GM19240 (cell line): ENCODE results near the gene KCNQ1OT1.

Experiments used
- DNase-seq: peaks from one replicate; pipeline ENCODE4 v3.0.0; 2011; ENCODE audit warnings: low spot score; ENCODE audit not compliant: insufficient read length

KCNQ1OT1 gene

DNA sequence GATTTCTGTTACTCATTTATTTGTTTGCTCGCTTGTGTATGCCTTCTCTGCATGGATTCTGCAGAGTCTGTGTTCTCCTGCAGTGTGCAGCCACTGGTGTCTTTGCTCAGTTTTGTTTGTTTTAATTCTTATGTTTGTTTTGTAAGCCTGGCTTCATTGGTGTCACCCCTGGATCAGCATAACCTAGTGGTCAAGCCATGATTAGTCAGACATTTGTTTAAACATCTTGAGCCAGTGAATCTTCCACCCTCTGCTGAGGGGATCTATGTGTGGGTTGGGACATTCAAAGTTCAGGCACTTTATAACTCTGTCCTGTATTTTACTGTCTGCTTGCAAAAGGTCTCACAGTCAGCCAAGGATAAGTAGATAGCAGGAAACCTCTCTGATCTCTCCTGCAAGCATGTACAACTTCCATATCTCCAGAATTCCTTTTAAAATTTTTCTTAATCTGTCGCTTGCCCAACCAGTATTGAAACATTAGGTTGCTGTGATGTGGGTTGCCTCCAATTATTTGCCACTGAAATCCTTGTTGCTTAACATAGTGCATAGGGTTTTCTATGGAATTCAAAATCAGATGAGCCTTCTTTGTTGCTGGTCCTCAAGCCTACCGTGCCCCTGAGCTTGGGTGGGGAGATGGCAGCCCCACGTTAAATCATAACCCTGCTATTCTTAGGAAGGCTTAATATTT lies 86.8 kb downstream of the KCNQ1OT1 start:
- no peak for DNase-seq

DNA sequence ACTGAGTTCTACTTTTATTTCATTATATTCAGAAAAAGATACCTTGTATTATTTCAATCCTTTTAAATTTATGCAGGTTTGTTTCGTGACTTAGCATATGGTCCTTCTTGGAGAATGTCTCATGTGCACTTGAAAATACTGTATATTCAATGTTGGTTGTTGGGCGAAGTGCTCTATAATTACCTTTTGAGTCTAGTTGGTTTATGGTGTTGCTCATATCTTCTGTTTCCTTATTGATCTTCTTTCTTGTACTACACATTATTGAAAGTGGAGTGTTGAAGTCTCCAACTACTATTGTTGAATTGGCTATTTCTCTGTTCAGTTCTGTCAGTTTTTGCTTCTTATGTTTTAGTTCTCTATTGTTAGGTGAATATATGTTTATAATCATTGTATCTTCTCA lies 90.4 kb downstream of the KCNQ1OT1 start:
- no peak for DNase-seq

DNA sequence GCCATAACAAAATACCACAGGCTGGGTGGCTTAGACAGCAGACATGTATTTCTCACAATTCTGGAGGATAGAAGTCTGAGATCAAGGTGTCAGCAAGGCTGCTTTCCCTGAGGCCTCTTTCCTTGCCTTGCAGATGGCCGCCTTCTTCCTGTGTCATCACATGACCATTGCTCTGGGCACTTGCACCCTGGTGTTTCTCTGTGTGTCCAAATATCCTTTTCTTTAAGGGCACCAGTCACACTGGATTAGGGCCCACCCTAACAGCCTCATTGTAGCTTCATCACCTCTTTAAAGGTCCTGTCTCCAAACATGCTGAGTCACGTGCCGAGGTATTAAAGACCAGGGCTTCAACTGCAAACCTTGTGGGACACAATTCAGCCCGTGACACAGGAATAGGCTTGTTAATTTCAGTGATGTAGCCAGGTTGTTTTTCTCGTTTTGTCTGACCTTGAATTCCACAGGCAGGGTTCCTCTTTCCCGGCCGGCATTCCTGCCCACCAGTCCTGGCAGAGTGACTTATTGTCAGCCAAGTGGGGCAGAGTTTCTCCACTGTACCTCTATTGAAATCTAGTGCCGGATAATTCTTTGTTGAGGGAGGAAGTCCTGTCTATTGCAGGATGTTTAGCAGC lies 100.1 kb downstream of the KCNQ1OT1 start:
- no peak for DNase-seq

DNA sequence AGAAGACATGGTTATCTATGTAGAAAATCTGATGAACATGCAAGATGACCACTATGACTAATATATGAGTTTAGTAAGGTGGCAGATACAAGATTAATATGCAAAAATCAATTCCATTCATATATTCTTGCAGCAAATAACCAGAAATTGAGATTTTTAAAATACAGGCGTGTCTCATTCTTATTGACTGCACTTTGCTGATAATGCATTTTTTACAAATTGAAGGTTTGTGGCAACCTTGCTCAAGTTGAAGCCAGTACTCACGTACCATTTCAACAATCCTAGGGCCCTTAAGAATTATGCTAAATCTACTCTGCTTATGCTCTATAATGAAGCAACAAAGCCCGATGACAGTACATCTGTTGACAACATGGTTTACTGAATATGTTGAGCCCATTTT lies 104.6 kb downstream of the KCNQ1OT1 start:
- DNase-seq = no peak

DNA sequence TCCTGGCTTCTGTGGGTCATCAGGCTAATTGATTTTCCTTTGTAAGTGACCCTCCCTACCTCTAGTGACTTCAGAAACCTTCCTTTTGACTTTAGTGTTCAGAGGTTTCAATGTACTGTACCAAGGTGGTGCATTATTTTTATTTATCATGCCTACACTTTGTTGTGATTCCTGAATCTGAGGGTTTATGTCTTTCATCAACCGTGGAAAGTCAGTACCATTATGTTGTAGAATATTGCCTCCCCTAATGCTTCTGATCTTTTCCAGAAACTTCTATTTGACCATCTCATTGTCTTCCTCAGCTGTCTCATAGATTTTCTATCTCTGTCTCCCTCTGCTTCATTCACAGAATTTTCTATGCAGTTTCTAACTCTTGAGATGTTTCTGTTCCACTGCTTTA lies 105.5 kb downstream of the KCNQ1OT1 start:
- no peak for DNase-seq

DNA sequence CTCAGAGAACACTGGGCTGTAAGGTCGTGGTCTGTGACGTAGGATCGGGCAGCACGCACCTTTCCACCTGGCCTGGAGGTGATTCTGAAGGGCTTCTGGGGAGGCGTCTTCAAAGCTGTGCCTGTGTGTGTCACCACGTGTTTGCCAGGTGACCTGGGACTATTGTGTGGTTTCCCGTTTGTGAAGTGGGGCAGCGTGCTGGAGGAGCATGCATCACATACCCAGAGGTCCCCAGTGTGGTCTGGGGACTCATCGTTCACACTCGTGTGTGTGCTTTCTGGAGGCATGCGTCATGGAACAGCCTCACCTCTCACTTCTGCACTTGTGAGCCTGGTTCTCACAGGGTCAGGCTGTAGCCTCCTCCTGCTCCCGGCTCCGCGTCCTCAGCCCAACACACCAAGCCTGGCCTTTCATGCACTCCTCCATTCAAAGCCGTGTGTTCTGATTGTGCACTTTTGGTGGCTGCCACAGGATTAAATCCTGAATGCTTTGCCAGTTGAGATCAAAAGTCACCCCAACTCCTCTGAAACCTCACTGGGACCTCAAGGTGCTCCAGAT lies 106.3 kb downstream of the KCNQ1OT1 start:
- no peak for DNase-seq

DNA sequence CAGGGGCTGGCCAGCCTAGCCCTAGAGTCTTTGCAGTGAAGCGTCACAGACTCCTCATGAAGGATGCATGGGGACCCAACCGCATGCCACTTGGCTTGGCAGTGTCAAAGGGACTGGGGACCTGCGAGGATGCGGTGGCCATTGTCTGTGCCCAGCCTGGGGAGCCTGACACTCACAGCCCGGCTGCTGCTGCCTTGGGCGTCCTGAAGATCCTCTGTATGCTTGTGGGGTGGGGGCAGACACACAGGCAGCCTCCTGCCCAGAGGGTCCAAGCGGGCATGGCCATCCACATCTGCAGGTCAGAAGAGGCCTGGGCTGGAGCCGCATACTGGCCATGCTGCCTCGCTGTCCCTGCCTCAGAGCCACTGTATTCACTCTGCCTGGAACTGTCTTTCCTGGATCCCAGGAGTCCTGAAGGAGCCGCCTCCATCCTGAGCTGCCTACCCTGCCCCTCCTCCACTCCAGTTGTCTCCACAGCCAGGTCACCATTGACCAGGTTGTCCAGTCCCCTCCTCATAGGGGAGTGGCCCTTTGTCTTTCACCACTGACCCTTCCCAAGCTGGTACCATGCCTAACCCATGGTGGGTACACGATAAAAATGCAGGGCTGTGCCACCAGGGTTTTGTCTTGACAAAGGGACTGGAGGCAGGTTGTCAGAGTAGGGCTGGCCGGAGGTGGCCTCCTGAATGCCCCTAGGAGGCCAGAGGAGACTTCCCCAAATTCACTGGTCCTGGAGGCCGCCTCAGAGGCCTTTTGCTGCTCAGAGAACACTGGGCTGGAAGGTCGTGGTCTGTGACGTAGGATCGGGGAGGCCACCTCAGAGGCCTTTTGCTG lies 107.0 kb downstream of the KCNQ1OT1 start:
- DNase-seq = no peak

DNA sequence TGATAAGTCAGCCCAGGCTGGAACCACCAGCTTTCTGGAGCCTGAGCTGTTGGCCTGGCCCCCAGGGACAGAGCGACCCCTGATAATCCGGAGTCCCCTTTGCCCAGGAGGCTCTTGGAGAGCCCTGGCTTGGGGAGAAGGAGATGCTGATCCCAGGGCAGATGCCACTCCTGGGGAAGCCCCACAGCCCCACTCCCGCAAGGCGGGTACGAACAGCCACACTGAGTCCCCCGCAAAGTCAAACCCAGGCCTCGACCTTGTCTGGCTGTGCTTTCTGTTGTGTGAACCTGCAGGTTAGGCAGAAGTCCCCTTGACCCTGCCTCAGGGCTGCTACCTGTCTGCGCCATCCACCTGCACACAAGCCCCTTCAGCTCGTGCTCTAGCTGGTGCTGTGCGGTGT lies 108.0 kb downstream of the KCNQ1OT1 start:
- no peak for DNase-seq

DNA sequence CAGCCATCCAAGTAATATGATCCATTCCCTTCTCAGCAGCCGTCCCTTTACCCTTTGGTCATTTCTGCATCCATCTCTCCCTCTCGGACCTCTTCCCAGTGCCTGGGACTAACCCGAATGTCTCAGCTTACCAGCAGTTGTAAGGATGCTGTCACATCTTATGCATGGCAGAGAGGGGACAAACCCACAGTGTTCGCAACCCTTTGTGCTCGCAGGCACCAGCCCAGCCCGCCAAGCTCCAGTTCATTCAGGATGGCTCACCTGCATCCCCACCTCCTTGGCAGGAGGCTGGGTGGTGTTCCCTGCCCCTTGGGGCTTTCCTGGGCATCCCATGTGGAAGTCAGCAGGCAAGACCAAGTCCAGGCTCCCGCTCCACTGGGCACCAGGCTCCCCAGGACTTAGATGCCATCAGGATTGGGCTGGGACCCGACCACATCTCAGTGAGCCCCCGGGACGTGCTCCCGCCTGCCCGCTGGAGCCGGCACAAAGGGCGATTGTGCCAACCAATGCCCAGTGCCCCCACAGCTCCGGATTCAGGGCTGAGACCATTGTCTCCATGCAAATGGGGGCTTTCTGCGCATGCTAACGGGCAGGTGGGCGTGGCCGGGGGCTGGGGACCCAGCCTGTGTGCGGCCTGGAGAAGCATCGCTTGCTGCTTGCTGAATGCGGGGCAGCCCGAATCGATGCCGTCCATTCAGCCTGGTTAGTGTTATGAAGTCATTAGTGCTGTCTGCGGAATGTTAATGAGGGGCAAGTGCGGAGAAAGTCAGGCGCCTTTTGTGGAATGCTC lies 108.6 kb downstream of the KCNQ1OT1 start:
- no peak for DNase-seq

DNA sequence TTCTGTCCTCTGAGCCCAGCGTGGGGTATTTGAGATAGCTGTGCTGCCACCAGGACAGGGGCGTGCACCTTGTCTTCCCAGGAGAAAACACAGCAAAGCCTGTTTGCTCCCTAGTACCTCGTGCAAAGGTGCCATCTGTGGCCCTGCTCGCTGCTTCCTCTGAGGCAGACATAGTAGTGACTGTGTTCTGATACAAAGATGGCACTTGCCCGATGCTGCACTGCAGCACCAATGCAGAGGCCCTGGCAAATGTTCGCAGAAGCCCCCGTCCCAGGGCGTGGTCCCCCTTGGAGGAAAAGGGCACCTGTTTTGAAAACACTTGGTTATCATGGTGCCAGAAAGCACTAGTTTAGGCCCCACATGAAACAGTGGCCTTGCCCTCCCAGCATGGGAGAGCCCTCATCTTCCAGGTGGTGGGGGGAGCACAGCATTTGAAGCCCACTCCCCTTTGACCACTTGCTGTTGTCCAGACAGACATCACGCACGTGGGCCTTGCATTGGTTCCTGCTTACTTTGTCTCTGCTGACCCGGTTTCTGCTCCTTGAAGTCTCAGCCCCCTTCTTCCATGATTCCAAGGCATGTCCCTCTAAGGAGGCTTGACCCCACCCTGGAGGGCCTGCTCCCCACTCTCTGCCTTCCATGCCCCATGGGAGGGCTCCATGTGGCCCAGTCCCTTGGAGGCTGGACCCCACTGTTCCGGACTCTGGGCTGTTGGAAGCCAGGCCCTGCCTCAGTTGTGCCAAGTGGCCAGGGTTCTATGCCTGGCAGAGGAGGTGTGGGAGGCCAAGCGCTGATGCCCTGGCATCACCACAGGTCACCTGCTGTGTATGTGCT lies 109.4 kb downstream of the KCNQ1OT1 start:
- DNase-seq = no peak

DNA sequence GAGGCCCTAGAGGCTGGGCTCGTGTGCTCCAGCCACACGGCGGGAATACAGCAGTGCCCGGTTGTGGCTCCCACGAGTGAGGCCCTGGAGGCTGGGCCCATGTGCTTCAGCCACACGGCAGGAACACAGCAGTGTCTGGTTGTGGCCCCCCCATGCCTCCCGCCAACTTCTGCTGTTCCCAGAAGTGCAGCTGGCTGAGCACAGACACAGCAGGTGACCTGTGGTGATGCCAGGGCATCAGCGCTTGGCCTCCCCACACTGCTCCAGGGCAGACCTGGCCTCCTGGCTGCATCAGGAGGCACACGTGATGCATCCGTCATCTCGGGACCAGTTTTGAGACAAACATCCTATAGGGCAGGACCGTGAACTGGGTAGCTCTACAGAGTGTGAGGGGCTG lies 110.3 kb downstream of the KCNQ1OT1 start:
- DNase-seq = no peak

DNA sequence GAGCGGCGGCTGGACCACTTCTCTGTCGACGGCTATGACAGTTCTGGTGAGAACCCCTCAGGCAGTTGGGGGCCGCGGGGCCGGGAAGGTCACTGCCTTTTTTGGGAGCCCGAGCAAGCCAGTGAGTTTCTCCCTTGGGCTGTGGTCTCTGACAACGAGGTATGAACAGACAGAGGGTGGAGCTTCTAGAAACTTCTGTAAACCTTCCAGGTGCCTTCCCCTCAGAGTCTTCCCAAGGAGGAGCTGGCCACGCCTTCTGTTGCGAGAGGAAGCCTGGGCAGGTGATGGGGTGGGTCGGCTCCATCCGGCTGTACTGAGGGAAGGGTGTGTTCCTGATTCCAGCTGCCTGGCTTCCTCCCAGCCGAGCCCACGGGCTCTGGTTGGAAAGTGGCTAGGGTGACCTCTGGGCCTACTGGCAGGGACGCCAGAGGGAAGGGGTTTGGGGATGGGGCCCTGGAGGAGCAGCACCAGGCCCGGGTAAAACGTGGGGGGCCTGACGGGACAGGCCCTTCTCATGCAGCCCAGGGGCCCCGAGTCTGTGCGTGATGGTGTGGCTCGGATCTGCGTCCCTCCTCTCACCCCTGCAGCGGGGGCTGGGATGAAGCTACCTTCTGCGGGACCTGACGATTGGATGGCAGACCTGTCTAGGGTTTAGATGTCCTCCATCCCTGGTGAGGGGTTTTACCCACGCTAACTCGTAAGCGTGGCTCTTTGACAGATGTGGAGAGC lies 110.8 kb downstream of the KCNQ1OT1 start:
- no peak for DNase-seq

DNA sequence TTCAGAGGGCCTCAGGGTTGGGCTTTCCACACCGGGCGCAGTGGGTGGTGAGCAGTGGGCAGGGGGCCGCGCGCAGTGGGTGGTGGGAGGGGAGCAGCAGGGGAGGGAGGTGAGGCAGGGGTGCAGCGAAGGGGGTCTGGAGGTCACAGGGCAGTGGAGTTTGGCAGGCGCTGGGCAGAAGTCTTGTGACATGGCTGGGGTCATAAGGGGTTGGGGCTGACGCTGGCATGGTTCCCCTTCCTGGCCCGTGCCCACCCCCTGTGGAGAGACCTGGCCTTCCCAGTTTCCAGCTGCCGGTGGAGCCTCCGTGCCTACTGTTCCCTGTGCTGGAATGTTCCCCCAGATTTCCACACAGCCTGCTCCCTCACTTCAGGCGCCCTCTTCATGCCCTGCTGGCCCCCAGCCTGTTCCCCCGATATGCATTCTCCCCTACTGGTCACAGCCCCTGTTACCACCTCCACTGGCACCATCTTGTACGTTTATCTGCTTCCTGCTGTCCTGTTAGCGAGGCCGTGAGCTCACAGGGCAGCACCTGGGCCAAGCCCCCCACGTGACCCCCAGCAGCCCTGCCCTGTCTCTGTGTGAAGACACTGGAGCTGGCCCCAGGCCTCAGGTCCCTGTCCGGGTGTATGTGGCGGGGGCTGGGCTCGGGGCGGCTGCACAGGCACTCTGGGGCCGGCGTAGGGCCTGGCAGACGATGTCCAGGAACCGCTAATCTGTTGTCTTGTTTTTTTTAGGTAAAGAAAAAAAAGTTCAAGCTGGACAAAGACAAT lies 111.6 kb downstream of the KCNQ1OT1 start:
- DNase-seq = no peak

DNA sequence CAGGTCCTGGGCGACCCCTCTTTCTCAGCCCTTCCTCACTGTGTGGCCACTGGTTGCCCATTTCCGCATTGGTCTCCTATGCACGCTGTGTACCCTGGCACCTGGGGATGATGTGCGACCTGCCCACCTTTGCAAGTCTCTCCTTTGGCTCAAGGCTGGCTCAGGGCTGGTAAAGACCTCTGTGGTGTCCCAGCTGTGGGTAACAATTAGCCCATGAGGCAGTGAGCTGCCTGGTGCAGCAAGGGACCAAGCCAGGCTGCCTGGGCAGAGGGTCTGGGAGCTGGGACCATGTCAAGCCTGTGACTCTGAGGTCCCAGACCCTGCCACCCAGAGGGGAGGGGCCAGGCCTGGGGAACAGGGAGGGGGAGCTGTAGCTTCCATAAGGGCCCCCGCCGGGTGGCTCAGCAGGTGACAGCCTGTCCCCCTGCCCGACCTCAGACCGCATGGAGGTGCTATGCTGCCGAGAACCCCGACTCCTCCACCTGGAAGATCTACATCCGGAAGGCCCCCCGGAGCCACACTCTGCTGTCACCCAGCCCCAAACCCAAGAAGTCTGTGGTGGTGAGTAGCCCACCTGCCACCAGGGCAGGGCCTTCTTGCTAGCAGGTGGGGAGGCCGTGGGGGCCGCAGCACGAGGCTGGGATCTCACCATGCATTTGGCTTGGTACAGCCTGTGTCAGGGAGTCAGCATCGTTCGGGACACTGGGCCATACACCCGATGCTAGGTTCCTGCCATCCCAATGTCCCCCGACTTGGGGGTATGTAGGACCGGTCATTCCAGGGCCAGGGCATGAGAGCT lies 112.5 kb downstream of the KCNQ1OT1 start:
- DNase-seq = no peak

DNA sequence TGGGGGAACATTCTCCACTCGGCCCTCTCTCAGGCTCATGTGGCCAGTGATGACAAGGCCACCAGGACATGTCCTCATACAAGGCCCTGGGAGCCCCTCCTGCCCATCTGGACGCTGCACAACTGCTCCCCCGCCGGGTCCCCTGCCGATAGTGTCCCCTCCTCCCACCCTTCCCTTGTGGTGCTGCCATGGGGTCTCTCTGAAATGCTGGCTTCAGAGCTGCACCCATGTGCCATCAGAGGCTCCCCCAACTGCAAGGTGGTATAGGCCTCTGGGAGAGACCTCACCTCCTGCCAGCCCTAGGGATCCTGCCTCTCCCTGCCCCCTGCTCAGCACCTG lies 113.0 kb downstream of the KCNQ1OT1 start:
- DNase-seq = no peak

DNA sequence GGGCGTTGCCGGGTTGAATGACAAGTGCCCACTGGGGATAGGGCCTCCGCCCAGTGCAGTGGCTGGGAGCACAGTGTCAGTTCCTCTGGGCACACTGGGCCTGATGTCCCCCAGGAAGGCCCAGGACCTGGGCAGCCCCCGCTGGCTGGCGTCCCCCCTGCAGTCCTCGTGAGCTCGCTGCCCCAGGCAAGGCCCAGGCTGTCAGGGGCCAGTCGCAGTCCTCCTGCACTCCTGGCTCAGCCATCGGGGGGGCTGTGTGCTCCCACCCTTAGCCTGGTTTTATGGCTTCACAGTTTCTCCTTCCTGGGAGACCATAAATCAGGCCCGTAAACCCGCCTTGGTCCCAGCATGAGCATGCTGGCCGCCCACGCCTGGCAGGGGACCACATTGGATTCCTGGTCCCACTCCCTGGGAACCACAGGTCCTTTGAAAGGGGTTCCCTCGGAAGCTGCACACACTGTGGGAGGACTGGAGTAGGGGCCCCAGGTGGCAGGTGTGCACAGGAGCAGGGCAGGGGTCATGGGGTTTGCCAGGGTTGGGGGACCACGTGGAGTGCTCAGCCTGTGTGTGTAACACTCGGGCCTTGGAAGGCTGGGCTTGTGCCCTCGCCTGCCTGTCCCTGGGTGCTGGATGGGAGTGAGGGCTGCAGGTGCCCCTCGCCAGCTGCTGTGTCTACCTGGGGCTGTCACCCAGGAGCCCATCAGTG lies 113.6 kb downstream of the KCNQ1OT1 start:
- no peak for DNase-seq

DNA sequence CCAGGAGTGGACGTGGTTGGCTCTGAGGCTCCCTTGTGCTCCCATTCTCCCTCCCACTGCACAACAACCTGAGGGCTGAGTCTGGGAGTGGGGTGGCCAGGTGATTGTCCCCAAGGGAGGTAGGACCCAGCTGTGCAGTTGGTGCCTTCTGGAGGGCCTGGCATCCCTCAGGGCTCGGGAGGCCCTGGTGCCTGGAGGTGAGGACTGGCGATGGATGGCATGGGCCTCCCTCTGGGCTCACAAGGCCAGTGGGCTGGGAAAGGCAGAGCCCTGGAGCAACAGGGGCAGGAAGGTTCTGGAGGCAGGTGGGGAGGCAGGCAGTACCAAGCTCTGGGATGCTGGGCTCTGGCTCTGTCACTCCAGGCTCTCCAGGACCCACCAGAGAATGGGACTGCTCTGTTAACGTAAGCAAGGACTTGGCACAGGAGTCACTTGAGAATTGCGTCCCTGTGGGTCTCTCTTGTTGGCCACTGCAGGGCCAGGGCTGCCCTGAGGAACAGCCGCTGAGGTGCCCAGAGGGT lies 114.2 kb downstream of the KCNQ1OT1 start:
- DNase-seq = no peak
